DND-41 (cell line): ENCODE results near the gene GNPDA2.
A peak's percentile ranks its signal among the peaks of the same experiment; 100 is the strongest.

Source experiments
- ATAC-seq: fragments of 200-7000 bp; cut with Tn5 transposase; 3 replicates; pipeline ENCODE4 v1.9.1; 2021; ENCODE audit warnings: low read depth; ENCODE audit not compliant: insufficient read depth
- DNase-seq: peaks from one replicate; pipeline ENCODE4 v3.0.0-alpha.2; 2020
- H2AFZ ChIP-seq: 2 replicates; pipeline ENCODE4 v1.6.0; 2012; ENCODE audit warnings: low read depth, low read length
- H3K27ac ChIP-seq: 2 replicates; pipeline ENCODE4 v1.5.1; 2012; ENCODE audit warnings: low read length, inconsistent platforms
- H3K27me3 ChIP-seq: fragments of 200-600 bp; sonication (generic); 2 replicates; pipeline ENCODE4 v1.6.0; 2012; ENCODE audit warnings: low read length, mild to moderate bottlenecking, inconsistent platforms; ENCODE audit not compliant: insufficient read depth, poor library complexity
- H3K36me3 ChIP-seq: 2 replicates; pipeline ENCODE4 v1.5.1; 2012; ENCODE audit warnings: low read length, inconsistent platforms; ENCODE audit not compliant: insufficient read depth
- H3K4me1 ChIP-seq: 2 replicates; pipeline ENCODE4 v1.5.1; 2012; ENCODE audit warnings: mild to moderate bottlenecking, low read length; ENCODE audit not compliant: insufficient read depth
- H3K4me2 ChIP-seq: 2 replicates; pipeline ENCODE4 v1.6.0; 2012; ENCODE audit warnings: mild to moderate bottlenecking, moderate library complexity, low read length, inconsistent platforms; ENCODE audit not compliant: insufficient read depth
- H3K4me3 ChIP-seq, 2 experiments: fragments of 200-600 bp in 1 of 2; shearing (Covaris generic) in 1 of 2; 2 replicates each; pipeline ENCODE4 v1.5.1; 2012 to 2016; ENCODE audit warnings: inconsistent platforms in 2 of 2, low read length in 2 of 2, mild to moderate bottlenecking in 2 of 2, low read depth in 1 of 2, moderate library complexity in 1 of 2
- H3K79me2 ChIP-seq: 2 replicates; pipeline ENCODE4 v1.6.0; 2012; ENCODE audit warnings: low read length, inconsistent platforms; ENCODE audit not compliant: insufficient read depth
- H3K9ac ChIP-seq: 2 replicates; pipeline ENCODE4 v1.6.0; 2012; ENCODE audit warnings: low read depth, mild to moderate bottlenecking, inconsistent platforms, low read length, moderate library complexity
- H3K9me3 ChIP-seq: 2 replicates; pipeline ENCODE4 v1.5.1; 2012; ENCODE audit warnings: low read length, moderate library complexity, mild to moderate bottlenecking, inconsistent platforms; ENCODE audit not compliant: insufficient read depth, severe bottlenecking
- H4K20me1 ChIP-seq: 2 replicates; pipeline ENCODE4 v1.6.0; 2012; ENCODE audit warnings: low read length; ENCODE audit not compliant: insufficient read depth
- EZH2 ChIP-seq: IDR thresholded peaks from 3 replicates; pipeline ENCODE4 v1.6.1; 2012; ENCODE audit warnings: borderline replicate concordance, low read depth, mild to moderate bottlenecking, moderate library complexity, low read length, inconsistent platforms; ENCODE audit not compliant: severe bottlenecking
- TF ChIP-seq, protein P1 (sequence below): IDR thresholded peaks from 2 replicates; pipeline ENCODE4 v1.5.1; 2012; ENCODE audit warnings: borderline replicate concordance, low read length, moderate library complexity, mild to moderate bottlenecking; ENCODE audit not compliant: poor library complexity, severe bottlenecking; ENCODE audit errors: extremely low read depth

GNPDA2 gene

DNA sequence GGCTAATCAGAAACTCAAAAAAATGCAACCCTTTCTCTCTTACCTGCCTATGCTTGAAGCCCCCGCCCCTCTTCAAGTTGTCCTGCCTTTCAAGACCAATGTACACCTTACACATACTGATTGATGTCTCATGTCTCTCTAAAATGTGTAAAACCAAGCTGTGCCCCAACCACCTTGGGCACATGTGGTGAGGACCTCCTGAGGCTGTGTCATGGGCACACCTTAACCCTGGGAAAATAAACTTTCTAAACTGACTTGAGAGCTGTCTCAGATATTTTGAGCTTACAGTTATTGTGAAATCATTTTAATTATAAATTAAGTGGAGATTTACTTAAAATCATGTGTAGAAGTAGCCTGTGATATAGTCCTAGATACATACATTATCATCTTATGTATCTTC is 25.9 kb downstream of the GNPDA2 start:
- Histone ChIP-seq H4K20me1 (no peaks in the 10 kb centered on the region), H2AFZ (no peak overlapping the region), H3K9me3 (no peaks in the 10 kb centered on the region), H3K27me3 (no peaks in the 10 kb centered on the region), H3K36me3 (peaks cover 82% of the 10 kb centered on the region), H3K4me3 (no peak overlapping the region), H3K4me2 (no peak overlapping the region), H3K9ac (no peak overlapping the region), H3K4me1 (no peaks in the 10 kb centered on the region), H3K79me2 (no peaks in the 10 kb centered on the region), H3K27ac (no peak overlapping the region)
- DNase-seq (no peak), ATAC-seq (no peak)
- TF ChIP-seq, protein P1, sequence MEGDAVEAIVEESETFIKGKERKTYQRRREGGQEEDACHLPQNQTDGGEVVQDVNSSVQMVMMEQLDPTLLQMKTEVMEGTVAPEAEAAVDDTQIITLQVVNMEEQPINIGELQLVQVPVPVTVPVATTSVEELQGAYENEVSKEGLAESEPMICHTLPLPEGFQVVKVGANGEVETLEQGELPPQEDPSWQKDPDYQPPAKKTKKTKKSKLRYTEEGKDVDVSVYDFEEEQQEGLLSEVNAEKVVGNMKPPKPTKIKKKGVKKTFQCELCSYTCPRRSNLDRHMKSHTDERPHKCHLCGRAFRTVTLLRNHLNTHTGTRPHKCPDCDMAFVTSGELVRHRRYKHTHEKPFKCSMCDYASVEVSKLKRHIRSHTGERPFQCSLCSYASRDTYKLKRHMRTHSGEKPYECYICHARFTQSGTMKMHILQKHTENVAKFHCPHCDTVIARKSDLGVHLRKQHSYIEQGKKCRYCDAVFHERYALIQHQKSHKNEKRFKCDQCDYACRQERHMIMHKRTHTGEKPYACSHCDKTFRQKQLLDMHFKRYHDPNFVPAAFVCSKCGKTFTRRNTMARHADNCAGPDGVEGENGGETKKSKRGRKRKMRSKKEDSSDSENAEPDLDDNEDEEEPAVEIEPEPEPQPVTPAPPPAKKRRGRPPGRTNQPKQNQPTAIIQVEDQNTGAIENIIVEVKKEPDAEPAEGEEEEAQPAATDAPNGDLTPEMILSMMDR: no peak
- no peak for TF ChIP-seq EZH2

DNA sequence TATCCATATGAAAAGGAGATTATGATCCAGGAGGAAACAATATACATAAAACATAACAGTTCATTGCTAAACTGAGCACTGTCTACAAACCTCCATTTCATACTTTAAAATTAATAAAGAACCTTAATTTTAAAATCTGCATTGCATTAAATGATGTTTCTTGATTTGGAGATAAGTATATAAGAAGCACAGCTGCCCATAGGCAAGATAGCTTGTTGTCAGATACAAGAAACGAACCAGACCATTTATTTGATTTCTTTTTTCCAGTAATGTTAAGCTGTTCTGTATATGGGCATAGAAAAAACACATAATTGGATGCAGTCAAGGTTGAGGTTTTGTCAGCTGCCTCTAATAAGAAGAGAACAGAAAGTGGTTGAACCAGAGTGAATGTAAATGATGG is 41.7 kb downstream of the GNPDA2 start:
- Histone ChIP-seq H3K9me3 (no peaks in the 10 kb centered on the region), H3K27me3 (no peaks in the 10 kb centered on the region), H3K4me2 (no peak overlapping the region), H3K36me3 (peaks cover 84% of the 10 kb centered on the region), H3K9ac (no peak overlapping the region), H3K27ac (no peak overlapping the region), H3K4me1 (peaks cover 25% of the 10 kb centered on the region), H3K79me2 (peaks cover 30% of the 10 kb centered on the region), H4K20me1 (peaks cover 4% of the 10 kb centered on the region; the same call in 1 of the 2 replicates), H2AFZ (no peak overlapping the region), H3K4me3 (no peak overlapping the region)
- TF ChIP-seq, protein P1: no peak
- no peak for TF ChIP-seq EZH2
- DNase-seq: no peak
- no peak for ATAC-seq

DNA sequence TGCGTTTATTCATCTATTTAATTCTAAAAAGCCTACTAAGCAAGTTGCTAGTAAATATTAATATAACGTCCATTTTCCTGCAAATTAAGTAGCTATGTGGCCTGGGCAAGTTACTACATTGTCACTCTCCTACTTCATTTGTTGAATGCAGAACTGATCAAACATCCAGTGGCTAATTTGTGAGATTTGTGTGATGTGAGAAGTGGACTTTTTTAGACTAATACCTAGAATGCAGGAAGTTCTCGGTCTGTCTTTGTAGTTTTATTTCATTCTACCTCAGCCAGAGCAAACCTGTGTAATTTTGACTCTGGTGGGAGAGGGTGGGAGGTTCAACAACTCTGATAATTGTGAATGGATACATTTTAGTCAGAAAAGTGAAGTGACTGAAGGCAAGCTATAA is 47.3 kb downstream of the GNPDA2 start:
- H3K9me3 ChIP-seq: no peaks in the 10 kb centered on the region

More for the DNA sequence above, 47.3 kb downstream of the GNPDA2 start:
- peak overlapping the region; percentile 86 for H3K27ac ChIP-seq
- peaks cover 52% of the 10 kb centered on the region for H3K79me2 ChIP-seq
- DNase-seq: no peak
- ATAC-seq: 0 out of 3 replicates have a peak, but pooled peaks have one; percentile 1
- H4K20me1 ChIP-seq: peaks cover 4% of the 10 kb centered on the region; the same call in 1 of the 2 replicates
- peak overlapping the region; percentile 88 to 91 for H3K4me3 ChIP-seq
- peak overlapping the region; percentile 97 for H2AFZ ChIP-seq
- H3K36me3 ChIP-seq: peaks cover 32% of the 10 kb centered on the region; the same call in 1 of the 2 replicates
- TF ChIP-seq, protein P1: no peak
- TF ChIP-seq EZH2: no peak
- H3K4me1 ChIP-seq: peaks cover 34% of the 10 kb centered on the region
- peak overlapping the region; percentile 96 for H3K4me2 ChIP-seq
- H3K27me3 ChIP-seq: no peaks in the 10 kb centered on the region
- peak overlapping the region; percentile 82 for H3K9ac ChIP-seq
